ENCODE data around the gene GEMIN4. TPM values are rescaled to one million over a fixed set of nuclear protein-coding genes. Genes with fewer than 3 reads are reported as not detected.

Gene GEMIN4
- total and polyA plus RNA-seq, 10 of the 15 experiments (the other 5 are each of a cell fraction or from before 2014, with no cell fraction given): 2.4 to 55.6 (median 34.5) TPM

DNA sequence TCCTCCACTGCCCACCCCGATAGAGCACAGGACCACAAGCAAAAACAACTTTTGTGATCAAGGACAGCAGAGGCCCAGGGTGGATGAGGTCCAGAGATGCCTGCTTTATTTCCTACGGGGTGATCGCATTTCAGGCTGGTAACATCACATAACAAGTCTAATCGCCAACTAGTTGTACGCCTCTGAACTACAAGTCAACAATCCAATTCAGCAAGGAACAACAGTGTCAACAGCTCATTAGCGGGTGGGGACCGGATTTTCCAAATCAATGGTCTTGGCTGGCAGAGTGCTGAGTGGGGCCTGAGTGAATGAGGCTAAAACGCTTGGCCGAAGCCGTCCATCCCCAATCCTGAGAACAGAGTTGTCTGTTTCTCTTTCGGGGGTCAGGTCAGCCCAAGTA is 47.2 kb upstream of the GEMIN4 start:
- no peak for DNase-seq (ENCODE audit: low read depth, low spot score)
- no peak for FAIRE-seq
- in situ Hi-C loops (cut with MboI) (loop anchor here (5.0 kb wide), 1 partner anchor 188 kb away; no protein-coding TSS in a partner anchor), intact Hi-C loops (cut with micrococcal nuclease; ENCODE audit: unreplicated experiment) (no loop called here)
- H3K4me1 ChIP-seq (ENCODE audit: control insufficient read depth, insufficient read depth, low read length): no peaks in the 10 kb centered on the region
- H3K9me3 ChIP-seq (replicated peaks; ENCODE audit: control insufficient read depth, insufficient read depth, low read length): no peaks in the 10 kb centered on the region
- no peak overlapping the region for H3K4me3 ChIP-seq
- H4K20me1 ChIP-seq (ENCODE audit: control insufficient read depth, insufficient read depth): no peaks in the 10 kb centered on the region
- no TSS peak for BruUV-seq (replicated peaks)
- H3K27ac ChIP-seq (ENCODE audit: control insufficient read depth, insufficient read depth): no peak overlapping the region
- ChIA-PET SMC1A (ENCODE audit: uncharacterized antibody, unreplicated experiment) (no interaction called here), RAD21 (ENCODE audit: unreplicated experiment) (no interaction called here), CTCF (interaction anchor here (6.1 kb wide), 1 partner anchor 181 kb away, joined by 61 read pairs; the partner anchor contains the start of gene NXN), POLR2A (no interaction called here)
- H3K79me2 ChIP-seq (ENCODE audit: control insufficient read depth, insufficient read depth, low read length): no peaks in the 10 kb centered on the region
- no peak overlapping the region for H3K9ac ChIP-seq (ENCODE audit: control insufficient read depth, insufficient read depth, low read length)
- no peaks in the 10 kb centered on the region for H3K27me3 ChIP-seq (replicated peaks in 1 of 2; ENCODE audit: control insufficient read depth in 2 of 2, insufficient read depth in 2 of 2, low read length in 1 of 2)
- no peaks in the 10 kb centered on the region for H3K36me3 ChIP-seq (ENCODE audit: control insufficient read depth in 2 of 2, insufficient read depth in 2 of 2, low read length in 1 of 2)
- H3K4me2 ChIP-seq (ENCODE audit: control insufficient read depth, insufficient read depth): no peak overlapping the region
- no peak overlapping the region for H2AFZ ChIP-seq (ENCODE audit: control insufficient read depth, low read depth, low read length)
- 66% methylated on average over 11 of the region's 11 CpGs for WGBS (ENCODE audit: insufficient coverage, insufficient replicate concordance, low lambda C conversion rate, missing lambda C conversion rate)
- ATAC-seq: no peak
- TF ChIP-seq ZBED1 (IDR thresholded peaks at IDR 0.05; ENCODE audit: borderline replicate concordance) (no peak), NFXL1 (IDR thresholded peaks at IDR 0.05; ENCODE audit: borderline replicate concordance) (no peak), BCLAF1 (IDR thresholded peaks at IDR 0.05) (no peak), SP1 (IDR thresholded peaks at IDR 0.05; ENCODE audit: low read depth, low read length) (no peak), JUNB (IDR thresholded peaks at IDR 0.05) (no peak), IKZF2 (IDR thresholded peaks at IDR 0.05) (no peak), RAD51 (IDR thresholded peaks at IDR 0.05) (no peak), HDGF (IDR thresholded peaks at IDR 0.05) (no peak), CREM (IDR thresholded peaks at IDR 0.05; ENCODE audit: low read depth) (no peak), SMC3 (IDR thresholded peaks at IDR 0.05; ENCODE audit: borderline replicate concordance, low read length) (no peak), USF1 (IDR thresholded peaks at IDR 0.05; ENCODE audit: borderline replicate concordance, extremely low read length, insufficient read depth, low read depth, low read length) (no peak), EZH2 (IDR thresholded peaks at IDR 0.05; ENCODE audit: borderline replicate concordance, control insufficient read depth, low read depth, low read length) (no peak), NRF1 (conservative IDR thresholded peaks at IDR 0.05; ENCODE audit: low read depth, low read length) (no peak), SIN3A (IDR thresholded peaks at IDR 0.05; ENCODE audit: low read depth, low read length) (no peak)
- TF ChIP-seq, protein P1, sequence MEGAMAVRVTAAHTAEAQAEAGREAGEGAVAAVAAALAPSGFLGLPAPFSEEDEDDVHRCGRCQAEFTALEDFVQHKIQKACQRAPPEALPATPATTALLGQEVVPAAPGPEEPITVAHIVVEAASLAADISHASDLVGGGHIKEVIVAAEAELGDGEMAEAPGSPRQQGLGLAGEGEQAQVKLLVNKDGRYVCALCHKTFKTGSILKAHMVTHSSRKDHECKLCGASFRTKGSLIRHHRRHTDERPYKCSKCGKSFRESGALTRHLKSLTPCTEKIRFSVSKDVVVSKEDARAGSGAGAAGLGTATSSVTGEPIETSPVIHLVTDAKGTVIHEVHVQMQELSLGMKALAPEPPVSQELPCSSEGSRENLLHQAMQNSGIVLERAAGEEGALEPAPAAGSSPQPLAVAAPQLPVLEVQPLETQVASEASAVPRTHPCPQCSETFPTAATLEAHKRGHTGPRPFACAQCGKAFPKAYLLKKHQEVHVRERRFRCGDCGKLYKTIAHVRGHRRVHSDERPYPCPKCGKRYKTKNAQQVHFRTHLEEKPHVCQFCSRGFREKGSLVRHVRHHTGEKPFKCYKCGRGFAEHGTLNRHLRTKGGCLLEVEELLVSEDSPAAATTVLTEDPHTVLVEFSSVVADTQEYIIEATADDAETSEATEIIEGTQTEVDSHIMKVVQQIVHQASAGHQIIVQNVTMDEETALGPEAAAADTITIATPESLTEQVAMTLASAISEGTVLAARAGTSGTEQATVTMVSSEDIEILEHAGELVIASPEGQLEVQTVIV (IDR thresholded peaks at IDR 0.05; ENCODE audit: borderline replicate concordance, partially characterized antibody): no peak
- TF ChIP-seq, protein P2, sequence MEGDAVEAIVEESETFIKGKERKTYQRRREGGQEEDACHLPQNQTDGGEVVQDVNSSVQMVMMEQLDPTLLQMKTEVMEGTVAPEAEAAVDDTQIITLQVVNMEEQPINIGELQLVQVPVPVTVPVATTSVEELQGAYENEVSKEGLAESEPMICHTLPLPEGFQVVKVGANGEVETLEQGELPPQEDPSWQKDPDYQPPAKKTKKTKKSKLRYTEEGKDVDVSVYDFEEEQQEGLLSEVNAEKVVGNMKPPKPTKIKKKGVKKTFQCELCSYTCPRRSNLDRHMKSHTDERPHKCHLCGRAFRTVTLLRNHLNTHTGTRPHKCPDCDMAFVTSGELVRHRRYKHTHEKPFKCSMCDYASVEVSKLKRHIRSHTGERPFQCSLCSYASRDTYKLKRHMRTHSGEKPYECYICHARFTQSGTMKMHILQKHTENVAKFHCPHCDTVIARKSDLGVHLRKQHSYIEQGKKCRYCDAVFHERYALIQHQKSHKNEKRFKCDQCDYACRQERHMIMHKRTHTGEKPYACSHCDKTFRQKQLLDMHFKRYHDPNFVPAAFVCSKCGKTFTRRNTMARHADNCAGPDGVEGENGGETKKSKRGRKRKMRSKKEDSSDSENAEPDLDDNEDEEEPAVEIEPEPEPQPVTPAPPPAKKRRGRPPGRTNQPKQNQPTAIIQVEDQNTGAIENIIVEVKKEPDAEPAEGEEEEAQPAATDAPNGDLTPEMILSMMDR (IDR thresholded peaks at IDR 0.05 in 2 of 3, conservative IDR thresholded peaks at IDR 0.05 in 1 of 3; ENCODE audit: control insufficient read depth in 2 of 3, extremely low read depth in 1 of 3, insufficient read depth in 1 of 3, low read depth in 3 of 3, low read length in 3 of 3): no peak
